Right lobe of liver (tissue), 4 donors: ENCODE results near the gene COL6A1.

Source experiments
- CTCF ChIP-seq, 4 donors: fragments of 200-600 bp in 3 of 4; fragments of 450-650 bp in 1 of 4; IDR thresholded peaks; one replicate each; pipeline versions ENCODE4 v1.5.1 to v1.8.0; 2016 to 2022; ENCODE audit warnings: antibody characterized with exemption in 4 of 4, mild to moderate bottlenecking in 2 of 4
- POLR2A ChIP-seq: fragments of 450-650 bp; IDR thresholded peaks from one replicate; pipeline ENCODE4 v1.6.1; 2017; ENCODE audit warnings: antibody characterized with exemption, mild to moderate bottlenecking
- donor health status: DM: no; HTN: no; CAD: no.
- donor health status: DM: no; HTN: no; CAD: no.
- donor health status: DM: no; HTN: yes; CAD: no.

GRCh38 chr21:45957981-45958600, 23.5 kb upstream of the COL6A1 start:
- TF ChIP-seq CTCF (IDR thresholded peaks at IDR 0.05) (no peak), POLR2A (no peak)
